MM.1S (cell line): ENCODE data around the gene GNA14.

Source experiments
- DNase-seq: peaks from one replicate; pipeline ENCODE4 v3.0.0-alpha.2; 2015
- H2AFZ ChIP-seq: fragments of 300-600 bp; sonication (generic); 2 replicates; pipeline ENCODE4 v1.6.0; 2016; ENCODE audit warnings: antibody characterized with exemption, low read length
- H3F3A ChIP-seq: fragments of 300-600 bp; sonication (generic); 2 replicates; pipeline ENCODE4 v1.6.1; 2016; ENCODE audit warnings: mild to moderate bottlenecking, antibody characterized with exemption, low read length, moderate library complexity, mixed read lengths; ENCODE audit not compliant: insufficient read depth
- H3K27ac ChIP-seq: fragments of 300-600 bp; sonication (generic); 2 replicates; pipeline ENCODE4 v1.5.1; 2016; ENCODE audit warnings: mild to moderate bottlenecking, low read length
- H3K27me3 ChIP-seq: fragments of 300-600 bp; sonication (generic); replicated peaks from 2 replicates; pipeline ENCODE4 v1.6.0; 2016; ENCODE audit warnings: low read length; ENCODE audit not compliant: insufficient read depth
- H3K36me3 ChIP-seq: fragments of 300-600 bp; sonication (generic); replicated peaks from 2 replicates; pipeline ENCODE4 v1.6.1; 2016; ENCODE audit warnings: mild to moderate bottlenecking, low read length, mixed read lengths; ENCODE audit not compliant: insufficient read depth
- H3K4me1 ChIP-seq: fragments of 300-600 bp; sonication (generic); 2 replicates; pipeline ENCODE4 v1.6.1; 2016; ENCODE audit warnings: low read length, mixed read lengths
- H3K4me2 ChIP-seq: fragments of 300-600 bp; sonication (generic); 2 replicates; pipeline ENCODE4 v1.6.0; 2016; ENCODE audit warnings: low read depth, low read length
- H3K4me3 ChIP-seq: fragments of 300-600 bp; sonication (generic); 2 replicates; pipeline ENCODE4 v1.5.1; 2016; ENCODE audit warnings: low read length, mixed read lengths
- H3K79me2 ChIP-seq: fragments of 300-600 bp; sonication (generic); 2 replicates; pipeline ENCODE4 v1.6.1; 2016; ENCODE audit warnings: mixed run types, low read length, mixed read lengths
- H3K9ac ChIP-seq: fragments of 300-600 bp; sonication (generic); 2 replicates; pipeline ENCODE4 v1.6.1; 2016; ENCODE audit warnings: low read length, mixed read lengths
- H3K9me2 ChIP-seq: fragments of 300-600 bp; sonication (generic); replicated peaks from 2 replicates; pipeline ENCODE4 v1.6.1; 2016; ENCODE audit warnings: mild to moderate bottlenecking, low read length, mixed read lengths; ENCODE audit not compliant: insufficient read depth
- H3K9me3 ChIP-seq: fragments of 300-600 bp; sonication (generic); replicated peaks from 2 replicates; pipeline ENCODE4 v1.6.1; 2016; ENCODE audit warnings: mild to moderate bottlenecking, low read length, mixed read lengths; ENCODE audit not compliant: insufficient read depth
- H4K20me1 ChIP-seq: fragments of 300-600 bp; sonication (generic); 2 replicates; pipeline ENCODE4 v1.6.1; 2016; ENCODE audit warnings: mild to moderate bottlenecking, low read length, moderate library complexity, mixed read lengths; ENCODE audit not compliant: insufficient read depth
- EZH2 ChIP-seq: fragments of 300-600 bp; sonication (generic); optimal IDR thresholded peaks from 2 replicates; pipeline ENCODE3; 2017; ENCODE audit warnings: low read depth, mild to moderate bottlenecking, antibody characterized with exemption, low read length, mixed read lengths
- EZH2phosphoT487 ChIP-seq: fragments of 300-600 bp; sonication (generic); IDR thresholded peaks from 2 replicates; pipeline ENCODE4 v1.6.1; 2018; ENCODE audit warnings: antibody characterized with exemption, low read length
- TF ChIP-seq, protein P1 (sequence below): fragments of 300-600 bp; sonication (generic); IDR thresholded peaks from 2 replicates; pipeline ENCODE4 v1.5.1; 2016; ENCODE audit warnings: antibody characterized with exemption, low read length, mixed read lengths

The GNA14 gene

DNA sequence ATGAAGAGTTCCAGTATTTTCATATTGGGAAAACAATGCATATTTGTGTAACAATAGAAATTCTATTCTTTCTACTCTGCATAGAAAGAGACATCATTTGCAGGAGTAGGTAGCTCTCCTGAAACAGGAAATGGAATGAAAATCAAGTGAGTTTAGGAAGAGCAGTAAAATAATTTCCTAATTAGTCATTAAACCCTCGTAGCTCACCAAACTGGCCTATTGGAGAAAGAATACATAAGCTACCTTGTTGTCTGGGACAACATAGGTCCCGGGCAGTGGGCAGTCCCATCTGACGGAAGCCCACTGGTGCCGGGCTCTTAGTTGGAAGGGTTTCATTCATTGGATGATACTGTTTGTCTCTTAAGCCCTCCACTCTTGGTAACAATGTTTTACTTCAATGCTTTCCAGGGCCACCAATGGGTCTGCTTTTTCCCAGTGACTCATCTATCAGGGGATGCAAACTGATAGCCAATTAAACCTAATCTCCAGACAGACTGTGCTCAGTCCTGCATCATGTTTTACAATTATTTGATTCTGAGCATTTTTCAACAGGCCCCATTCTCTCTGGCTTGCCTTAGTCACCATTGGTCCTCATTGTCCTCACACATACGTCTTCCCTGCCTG lies 46.5 kb downstream of the GNA14 start:
- no peak overlapping the region for H2AFZ ChIP-seq
- no peaks in the 10 kb centered on the region for H3K9me2 ChIP-seq
- no peaks in the 10 kb centered on the region for H3F3A ChIP-seq
- no peak for TF ChIP-seq EZH2
- no peak for TF ChIP-seq EZH2phosphoT487
- TF ChIP-seq, protein P1, sequence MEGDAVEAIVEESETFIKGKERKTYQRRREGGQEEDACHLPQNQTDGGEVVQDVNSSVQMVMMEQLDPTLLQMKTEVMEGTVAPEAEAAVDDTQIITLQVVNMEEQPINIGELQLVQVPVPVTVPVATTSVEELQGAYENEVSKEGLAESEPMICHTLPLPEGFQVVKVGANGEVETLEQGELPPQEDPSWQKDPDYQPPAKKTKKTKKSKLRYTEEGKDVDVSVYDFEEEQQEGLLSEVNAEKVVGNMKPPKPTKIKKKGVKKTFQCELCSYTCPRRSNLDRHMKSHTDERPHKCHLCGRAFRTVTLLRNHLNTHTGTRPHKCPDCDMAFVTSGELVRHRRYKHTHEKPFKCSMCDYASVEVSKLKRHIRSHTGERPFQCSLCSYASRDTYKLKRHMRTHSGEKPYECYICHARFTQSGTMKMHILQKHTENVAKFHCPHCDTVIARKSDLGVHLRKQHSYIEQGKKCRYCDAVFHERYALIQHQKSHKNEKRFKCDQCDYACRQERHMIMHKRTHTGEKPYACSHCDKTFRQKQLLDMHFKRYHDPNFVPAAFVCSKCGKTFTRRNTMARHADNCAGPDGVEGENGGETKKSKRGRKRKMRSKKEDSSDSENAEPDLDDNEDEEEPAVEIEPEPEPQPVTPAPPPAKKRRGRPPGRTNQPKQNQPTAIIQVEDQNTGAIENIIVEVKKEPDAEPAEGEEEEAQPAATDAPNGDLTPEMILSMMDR = no peak
- H4K20me1 ChIP-seq = no peaks in the 10 kb centered on the region
- no peak for DNase-seq
- H3K9me3 ChIP-seq = no peaks in the 10 kb centered on the region
- H3K27me3 ChIP-seq = no peaks in the 10 kb centered on the region
- H3K27ac ChIP-seq = no peak overlapping the region
- H3K4me2 ChIP-seq = no peak overlapping the region
- H3K4me1 ChIP-seq = no peaks in the 10 kb centered on the region
- no peaks in the 10 kb centered on the region for H3K79me2 ChIP-seq
- no peak overlapping the region for H3K9ac ChIP-seq
- H3K36me3 ChIP-seq = no peaks in the 10 kb centered on the region
- no peak overlapping the region for H3K4me3 ChIP-seq

DNA sequence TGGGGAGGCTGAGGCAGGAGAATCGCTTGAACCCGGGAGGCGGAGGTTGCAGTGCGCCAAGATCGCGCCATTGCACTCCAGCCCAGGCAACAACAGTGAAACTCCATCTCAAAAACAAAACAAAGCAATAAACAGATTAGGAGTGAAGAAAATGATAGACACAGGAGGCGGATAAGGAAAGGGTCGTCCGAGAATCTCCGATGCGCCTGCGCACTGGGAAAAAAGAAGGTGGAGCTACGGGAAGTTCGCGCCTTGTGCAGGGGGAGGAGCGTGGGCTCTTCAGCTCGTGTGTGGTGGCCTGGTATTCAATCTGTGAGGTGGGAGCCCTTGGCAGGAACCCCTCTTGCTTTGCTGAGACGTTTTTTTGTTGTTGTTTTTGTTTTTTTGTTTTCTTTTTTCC lies 47.3 kb downstream of the GNA14 start:
- Histone ChIP-seq H3K9ac (no peak overlapping the region), H3K79me2 (no peaks in the 10 kb centered on the region), H3F3A (no peaks in the 10 kb centered on the region), H3K9me2 (no peaks in the 10 kb centered on the region), H3K4me2 (no peak overlapping the region), H3K4me1 (no peaks in the 10 kb centered on the region), H3K4me3 (no peak overlapping the region), H3K9me3 (no peaks in the 10 kb centered on the region), H3K27ac (no peak overlapping the region), H3K36me3 (no peaks in the 10 kb centered on the region), H3K27me3 (no peaks in the 10 kb centered on the region), H4K20me1 (no peaks in the 10 kb centered on the region), H2AFZ (no peak overlapping the region)
- TF ChIP-seq EZH2 (no peak), EZH2phosphoT487 (no peak)
- TF ChIP-seq, protein P1 = no peak
- no peak for DNase-seq

DNA sequence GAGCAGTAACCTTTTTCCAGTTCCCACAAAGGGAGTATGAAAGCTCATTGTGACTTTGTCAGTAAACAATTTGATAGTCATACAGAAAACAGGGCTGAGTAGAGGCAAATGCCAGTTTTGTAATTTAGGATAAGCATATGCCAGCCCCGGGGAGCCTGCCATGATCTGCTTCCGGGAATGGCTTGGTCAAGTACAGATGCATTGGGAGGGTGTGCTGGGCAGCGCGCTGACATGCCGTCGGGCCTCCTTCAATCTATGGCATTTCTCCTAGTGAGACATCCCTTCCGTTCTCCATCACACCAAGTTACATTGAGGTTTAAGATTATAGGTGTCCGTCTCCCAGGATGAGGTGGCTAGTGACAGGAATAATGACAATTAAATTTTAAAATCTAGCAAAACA lies 48.6 kb downstream of the GNA14 start:
- Histone ChIP-seq H3K79me2 (no peaks in the 10 kb centered on the region), H3K9me3 (no peaks in the 10 kb centered on the region), H3K9me2 (no peaks in the 10 kb centered on the region), H3F3A (no peaks in the 10 kb centered on the region), H3K27ac (no peak overlapping the region), H4K20me1 (no peaks in the 10 kb centered on the region), H3K4me1 (no peaks in the 10 kb centered on the region), H3K9ac (no peak overlapping the region), H3K4me2 (no peak overlapping the region), H3K36me3 (no peaks in the 10 kb centered on the region), H3K4me3 (no peak overlapping the region), H3K27me3 (no peaks in the 10 kb centered on the region), H2AFZ (no peak overlapping the region)
- no peak for TF ChIP-seq EZH2phosphoT487
- TF ChIP-seq, protein P1 = no peak
- no peak for TF ChIP-seq EZH2
- DNase-seq = no peak
